ENCODE results near the gene CLASRP.

The CLASRP gene

DNA sequence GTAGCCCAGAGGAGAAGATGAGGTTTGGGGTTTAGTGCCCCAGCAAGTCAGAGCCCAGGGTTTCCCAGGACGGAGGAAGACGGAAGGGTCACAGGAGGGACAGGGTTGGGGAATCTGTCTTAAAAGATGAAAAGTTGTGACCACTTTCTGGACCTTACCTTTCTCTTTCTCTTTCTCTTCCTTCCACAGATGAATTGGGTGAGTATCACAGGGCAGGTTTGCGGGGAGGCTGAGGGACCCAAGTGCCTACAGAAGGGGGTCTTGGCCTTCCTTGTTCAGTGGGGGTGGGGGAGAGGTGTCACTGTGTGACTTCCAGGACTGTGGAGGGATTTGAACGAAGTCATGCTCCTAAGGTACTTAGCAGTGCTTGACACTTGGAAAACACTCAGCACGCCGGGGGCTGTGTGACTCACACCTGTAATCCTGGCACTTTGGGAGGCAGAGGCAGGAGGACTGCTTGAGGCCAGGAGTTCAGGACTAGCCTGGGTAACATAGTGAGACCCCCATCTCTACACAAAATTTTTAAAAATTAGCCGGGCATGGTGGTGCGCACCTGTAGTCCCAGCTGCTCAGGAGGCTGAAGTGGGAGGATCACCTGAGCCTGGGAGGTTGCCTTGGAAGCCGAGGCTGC lies 29.1 kb upstream of the CLASRP start:
- Histone ChIP-seq H3K9me2 (replicated peaks; ENCODE audit: insufficient read depth, low read length) (no peaks in the 10 kb centered on the region), H3F3A (ENCODE audit: insufficient read depth) (peaks cover 26% of the 10 kb centered on the region), H3K4me3 (ENCODE audit: insufficient read depth, low read length, poor library complexity, severe bottlenecking) (no peak overlapping the region), H3K36me3 (ENCODE audit: low read length) (peaks cover 15% of the 10 kb centered on the region), H3K27ac (ENCODE audit: low read depth, low read length) (peak overlapping the region; percentile 82), H3K27me3 (ENCODE audit: low read length) (no peaks in the 10 kb centered on the region), H2AFZ (ENCODE audit: low read depth, low read length, severe bottlenecking) (no peak overlapping the region), H3K79me2 (ENCODE audit: insufficient read depth, low read length) (peaks cover 14% of the 10 kb centered on the region), H3K4me2 (ENCODE audit: low read depth, low read length, poor library complexity, severe bottlenecking) (no peak overlapping the region), H3K9me3 (ENCODE audit: insufficient read depth, low read length) (no peaks in the 10 kb centered on the region), H3K9ac (ENCODE audit: low read length) (no peak overlapping the region), H4K20me1 (ENCODE audit: low read depth, low read length) (no peaks in the 10 kb centered on the region)
- TF ChIP-seq, protein P1, sequence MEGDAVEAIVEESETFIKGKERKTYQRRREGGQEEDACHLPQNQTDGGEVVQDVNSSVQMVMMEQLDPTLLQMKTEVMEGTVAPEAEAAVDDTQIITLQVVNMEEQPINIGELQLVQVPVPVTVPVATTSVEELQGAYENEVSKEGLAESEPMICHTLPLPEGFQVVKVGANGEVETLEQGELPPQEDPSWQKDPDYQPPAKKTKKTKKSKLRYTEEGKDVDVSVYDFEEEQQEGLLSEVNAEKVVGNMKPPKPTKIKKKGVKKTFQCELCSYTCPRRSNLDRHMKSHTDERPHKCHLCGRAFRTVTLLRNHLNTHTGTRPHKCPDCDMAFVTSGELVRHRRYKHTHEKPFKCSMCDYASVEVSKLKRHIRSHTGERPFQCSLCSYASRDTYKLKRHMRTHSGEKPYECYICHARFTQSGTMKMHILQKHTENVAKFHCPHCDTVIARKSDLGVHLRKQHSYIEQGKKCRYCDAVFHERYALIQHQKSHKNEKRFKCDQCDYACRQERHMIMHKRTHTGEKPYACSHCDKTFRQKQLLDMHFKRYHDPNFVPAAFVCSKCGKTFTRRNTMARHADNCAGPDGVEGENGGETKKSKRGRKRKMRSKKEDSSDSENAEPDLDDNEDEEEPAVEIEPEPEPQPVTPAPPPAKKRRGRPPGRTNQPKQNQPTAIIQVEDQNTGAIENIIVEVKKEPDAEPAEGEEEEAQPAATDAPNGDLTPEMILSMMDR (IDR thresholded peaks at IDR 0.05; ENCODE audit: insufficient read depth, low read length, poor library complexity, severe bottlenecking), result no peak
- no peak for TF ChIP-seq EZH2phosphoT487 (conservative IDR thresholded peaks at IDR 0.05; ENCODE audit: low read length)

DNA sequence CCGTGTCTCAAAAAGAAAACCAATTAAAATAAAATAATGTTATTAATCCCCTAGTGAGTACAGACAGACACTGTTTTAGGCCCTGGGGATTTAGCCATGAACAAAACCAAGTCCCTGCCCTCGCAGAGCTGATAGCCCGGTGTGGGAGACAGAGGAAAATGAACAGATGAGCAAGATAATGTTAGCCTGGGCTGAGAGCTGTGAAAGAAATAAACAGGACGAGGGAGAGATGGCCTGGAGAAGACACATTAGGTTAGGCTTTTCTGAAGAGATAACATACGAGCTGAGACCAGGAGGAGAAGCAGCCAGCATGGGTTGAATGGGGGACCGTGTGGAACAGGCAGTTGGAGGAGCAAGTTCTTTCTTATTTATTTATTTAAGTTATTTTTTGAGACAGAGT lies 28.5 kb upstream of the CLASRP start:
- Histone ChIP-seq H3K4me3 (ENCODE audit: insufficient read depth, low read length, poor library complexity, severe bottlenecking) (no peak overlapping the region), H2AFZ (ENCODE audit: low read depth, low read length, severe bottlenecking) (no peak overlapping the region), H3K36me3 (ENCODE audit: low read length) (peaks cover 15% of the 10 kb centered on the region), H3K79me2 (ENCODE audit: insufficient read depth, low read length) (peaks cover 14% of the 10 kb centered on the region), H3F3A (ENCODE audit: insufficient read depth) (peaks cover 30% of the 10 kb centered on the region), H3K4me2 (ENCODE audit: low read depth, low read length, poor library complexity, severe bottlenecking) (peak overlapping the region; percentile 25), H3K27me3 (ENCODE audit: low read length) (no peaks in the 10 kb centered on the region), H3K9ac (ENCODE audit: low read length) (no peak overlapping the region), H3K9me3 (ENCODE audit: insufficient read depth, low read length) (no peaks in the 10 kb centered on the region), H3K27ac (ENCODE audit: low read depth, low read length) (peak overlapping the region; percentile 82), H3K9me2 (replicated peaks; ENCODE audit: insufficient read depth, low read length) (no peaks in the 10 kb centered on the region), H4K20me1 (ENCODE audit: low read depth, low read length) (no peaks in the 10 kb centered on the region)
- TF ChIP-seq, protein P1 (IDR thresholded peaks at IDR 0.05; ENCODE audit: insufficient read depth, low read length, poor library complexity, severe bottlenecking), result no peak
- no peak for TF ChIP-seq EZH2phosphoT487 (conservative IDR thresholded peaks at IDR 0.05; ENCODE audit: low read length)

DNA sequence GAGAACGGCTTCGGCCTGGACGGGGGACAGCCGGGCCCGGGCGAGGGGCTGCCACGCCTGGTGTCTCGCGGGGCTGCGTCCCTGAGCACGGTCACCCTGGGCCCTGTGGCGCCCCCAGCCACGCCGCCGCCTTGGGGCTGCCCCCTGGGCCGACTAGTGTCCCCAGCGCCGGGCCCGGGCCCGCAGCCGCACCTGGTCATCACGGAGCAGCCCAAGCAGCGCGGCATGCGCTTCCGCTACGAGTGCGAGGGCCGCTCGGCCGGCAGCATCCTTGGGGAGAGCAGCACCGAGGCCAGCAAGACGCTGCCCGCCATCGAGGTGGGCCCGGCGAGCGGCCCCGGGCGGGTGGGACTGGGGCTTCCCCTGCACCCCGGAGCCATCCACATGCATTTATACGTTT lies 26.9 kb upstream of the CLASRP start:
- H2AFZ ChIP-seq (ENCODE audit: low read depth, low read length, severe bottlenecking), result no peak overlapping the region
- peaks cover 10% of the 10 kb centered on the region for H3K36me3 ChIP-seq (ENCODE audit: low read length)
- H3K9me3 ChIP-seq (ENCODE audit: insufficient read depth, low read length), result no peaks in the 10 kb centered on the region
- no peak overlapping the region for H3K27ac ChIP-seq (ENCODE audit: low read depth, low read length)
- H3K9me2 ChIP-seq (replicated peaks; ENCODE audit: insufficient read depth, low read length), result no peaks in the 10 kb centered on the region
- peaks cover 46% of the 10 kb centered on the region for H3F3A ChIP-seq (ENCODE audit: insufficient read depth)
- H3K4me2 ChIP-seq (ENCODE audit: low read depth, low read length, poor library complexity, severe bottlenecking), result no peak overlapping the region
- no peaks in the 10 kb centered on the region for H3K27me3 ChIP-seq (ENCODE audit: low read length)
- no peak for TF ChIP-seq EZH2phosphoT487 (conservative IDR thresholded peaks at IDR 0.05; ENCODE audit: low read length)
- TF ChIP-seq, protein P1 (IDR thresholded peaks at IDR 0.05; ENCODE audit: insufficient read depth, low read length, poor library complexity, severe bottlenecking), result no peak
- H3K79me2 ChIP-seq (ENCODE audit: insufficient read depth, low read length), result 0 out of 2 replicates have a peak, but pooled peaks cover 2% of the 10 kb centered on the region
- no peak overlapping the region for H3K9ac ChIP-seq (ENCODE audit: low read length)
- no peak overlapping the region for H3K4me3 ChIP-seq (ENCODE audit: insufficient read depth, low read length, poor library complexity, severe bottlenecking)
- H4K20me1 ChIP-seq (ENCODE audit: low read depth, low read length), result no peaks in the 10 kb centered on the region

Measured in SU-DHL-6 (cell line).